HG03045 (cell line): ENCODE measurements around the gene SYCP2.

Source experiments
- ATAC-seq: cut with Tn5 transposase; IDR thresholded peaks from one replicate; pipeline ENCODE4 v1.9.1; 2021; ENCODE audit warnings: mild to moderate bottlenecking, moderate library complexity; ENCODE audit not compliant: unreplicated experiment

SYCP2 gene

GRCh38 chr20:59845472-59845871 lies 88.0 kb downstream of the SYCP2 start:
- no peak for ATAC-seq

GRCh38 chr20:59839400-59839799 lies 94.0 kb downstream of the SYCP2 start:
- ATAC-seq = no peak

- peak; percentile 82 for ATAC-seq
These were observed 95.6 kb downstream of the SYCP2 start for GRCh38 chr20:59837623-59838394.

- ATAC-seq = no peak
These were observed 96.7 kb downstream of the SYCP2 start for GRCh38 chr20:59836767-59837166.

GRCh38 chr20:59835448-59836395 lies 97.7 kb downstream of the SYCP2 start:
- no peak for ATAC-seq

GRCh38 chr20:59835057-59835447 lies 98.4 kb downstream of the SYCP2 start:
- no peak for ATAC-seq

GRCh38 chr20:59832406-59833363 lies 100.8 kb downstream of the SYCP2 start:
- no peak for ATAC-seq

- no peak for ATAC-seq
These were observed 101.5 kb downstream of the SYCP2 start for GRCh38 chr20:59831916-59832270.

GRCh38 chr20:59831024-59831915 lies 102.2 kb downstream of the SYCP2 start:
- no peak for ATAC-seq

- ATAC-seq = no peak
These were observed 102.8 kb downstream of the SYCP2 start for GRCh38 chr20:59830665-59831023.

GRCh38 chr20:59829786-59830664 lies 103.4 kb downstream of the SYCP2 start:
- ATAC-seq = no peak

- no peak for ATAC-seq
These were observed 104.2 kb downstream of the SYCP2 start for GRCh38 chr20:59829054-59829785.

- no peak for ATAC-seq
These were observed 105.0 kb downstream of the SYCP2 start for GRCh38 chr20:59828125-59829053.

- ATAC-seq = no peak
These were observed 106.0 kb downstream of the SYCP2 start for GRCh38 chr20:59827138-59828056.

- ATAC-seq = no peak
These were observed 107.3 kb downstream of the SYCP2 start for GRCh38 chr20:59825944-59826759.
